DMS153 treated with DMSO at 0.1 percent for 48 hours (cell line): Measurements from ENCODE around the gene ATG7.

Experiments used
- DNase-seq: peaks from one replicate; lab custom pipeline; 2025; ENCODE audit not compliant: unreplicated experiment; lab: John Stamatoyannopoulos, UW

ATG7 gene

DNA sequence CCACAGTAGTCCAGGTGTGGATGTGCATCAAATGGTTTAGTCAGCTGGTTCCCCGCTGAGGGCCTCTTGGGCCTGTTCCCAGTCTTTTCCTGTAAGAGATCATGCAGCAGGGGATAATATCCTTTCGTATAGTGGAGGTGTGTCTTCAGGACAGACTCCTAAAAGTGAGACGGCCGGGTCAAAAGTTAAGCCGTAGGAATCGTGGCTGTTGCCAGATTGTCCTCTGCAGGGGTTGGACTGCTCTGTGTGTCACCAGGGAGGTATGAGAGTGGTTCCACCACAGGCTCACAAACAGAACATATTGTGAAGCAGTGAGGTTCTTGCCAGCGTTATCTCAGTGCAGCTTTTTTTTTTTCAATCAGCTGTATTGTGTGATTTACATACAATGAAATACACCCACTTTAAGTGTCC is 276.5 kb downstream of the ATG7 start:
- no peak for DNase-seq

DNA sequence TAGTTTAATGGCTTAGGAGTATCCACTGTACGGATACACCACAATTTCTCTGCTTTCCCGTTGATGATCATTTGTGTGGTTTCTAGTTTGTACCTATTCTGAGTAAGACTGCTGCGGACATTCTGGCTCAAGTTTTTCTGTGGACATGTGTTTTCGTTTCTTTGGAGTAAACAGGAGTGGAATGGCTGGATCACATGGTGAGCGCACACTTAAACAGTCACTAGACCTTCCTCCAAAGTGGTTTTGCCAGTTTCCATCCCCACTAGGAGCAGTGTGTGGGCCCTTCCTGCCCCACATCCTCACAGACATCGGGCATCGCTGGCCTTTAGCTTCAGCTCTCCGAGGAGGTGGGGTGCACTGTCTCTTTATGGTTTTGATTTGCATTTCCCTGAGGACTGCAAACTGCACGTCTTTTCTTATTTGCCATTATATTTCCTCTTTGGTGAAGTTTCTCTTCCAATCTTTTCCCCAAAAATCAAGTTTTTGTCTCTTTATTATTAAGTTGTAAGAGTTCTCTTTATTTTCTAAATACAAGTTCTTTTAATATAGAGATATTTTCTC is 277.5 kb downstream of the ATG7 start:
- DNase-seq, result no peak

DNA sequence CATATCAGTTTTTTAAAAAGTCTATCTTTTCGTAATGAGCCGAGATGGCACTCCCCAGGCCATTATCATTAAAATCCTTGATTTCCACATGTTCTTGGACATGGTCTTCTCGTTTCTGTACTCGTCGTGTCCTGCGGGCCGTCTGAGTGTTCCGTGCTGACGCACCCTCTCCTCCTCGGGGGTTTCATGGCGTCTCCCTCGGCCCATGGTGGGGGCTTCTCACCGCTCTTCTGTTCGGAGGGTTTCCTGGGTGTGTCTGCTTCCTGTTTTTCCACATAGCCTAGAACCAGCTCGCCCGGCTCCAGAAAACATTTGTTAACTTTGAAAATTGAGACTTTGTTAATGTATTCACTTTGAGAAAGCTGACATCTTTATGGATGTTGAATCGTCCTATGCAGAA is 278.8 kb downstream of the ATG7 start:
- no peak for DNase-seq

DNA sequence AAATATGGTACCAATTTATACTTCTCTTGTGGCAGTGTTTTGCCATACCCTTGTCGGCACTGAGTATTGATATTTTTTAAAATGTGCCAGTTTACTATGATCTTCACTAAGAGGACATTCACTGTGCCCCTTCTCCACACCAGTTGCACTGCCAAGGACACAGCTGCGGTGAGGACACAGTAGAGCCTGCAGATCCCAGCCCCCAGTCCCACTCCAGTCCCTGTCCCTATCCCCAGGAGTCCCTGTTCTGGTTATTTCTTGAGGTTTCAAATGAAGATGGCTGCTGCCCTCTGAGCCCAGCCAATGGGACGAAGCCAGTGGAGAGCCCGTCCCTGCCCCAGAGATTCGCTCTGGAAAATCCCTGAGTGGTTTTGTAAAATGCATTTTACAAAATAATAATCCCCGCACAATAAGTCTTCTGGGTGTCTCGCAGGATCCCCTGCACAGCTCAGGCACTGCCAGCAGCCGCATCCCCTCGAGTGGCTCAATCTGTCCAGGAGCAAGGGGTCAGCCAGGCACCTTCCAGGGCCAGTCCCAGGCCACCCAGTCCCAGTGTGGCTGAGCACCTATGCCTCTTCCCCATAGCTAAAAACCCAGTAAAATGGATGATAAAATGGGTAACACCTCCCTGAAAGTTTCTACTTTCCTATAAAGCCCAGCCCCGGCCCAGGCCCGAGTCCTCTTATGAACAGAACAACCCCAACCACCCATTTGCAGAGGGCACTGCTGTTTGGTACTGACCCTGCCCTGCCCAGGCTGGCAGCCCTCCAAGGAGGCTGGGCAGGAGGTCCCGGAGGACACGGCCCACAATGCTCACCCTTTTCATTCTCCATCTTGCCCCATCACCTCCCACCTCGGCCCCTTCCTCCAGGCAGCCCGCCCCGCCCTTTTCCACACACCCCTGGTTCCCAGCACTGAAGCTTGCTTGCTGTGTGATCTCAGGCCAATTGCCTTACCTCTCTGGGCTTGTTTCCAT is 280.4 kb downstream of the ATG7 start:
- no peak for DNase-seq

DNA sequence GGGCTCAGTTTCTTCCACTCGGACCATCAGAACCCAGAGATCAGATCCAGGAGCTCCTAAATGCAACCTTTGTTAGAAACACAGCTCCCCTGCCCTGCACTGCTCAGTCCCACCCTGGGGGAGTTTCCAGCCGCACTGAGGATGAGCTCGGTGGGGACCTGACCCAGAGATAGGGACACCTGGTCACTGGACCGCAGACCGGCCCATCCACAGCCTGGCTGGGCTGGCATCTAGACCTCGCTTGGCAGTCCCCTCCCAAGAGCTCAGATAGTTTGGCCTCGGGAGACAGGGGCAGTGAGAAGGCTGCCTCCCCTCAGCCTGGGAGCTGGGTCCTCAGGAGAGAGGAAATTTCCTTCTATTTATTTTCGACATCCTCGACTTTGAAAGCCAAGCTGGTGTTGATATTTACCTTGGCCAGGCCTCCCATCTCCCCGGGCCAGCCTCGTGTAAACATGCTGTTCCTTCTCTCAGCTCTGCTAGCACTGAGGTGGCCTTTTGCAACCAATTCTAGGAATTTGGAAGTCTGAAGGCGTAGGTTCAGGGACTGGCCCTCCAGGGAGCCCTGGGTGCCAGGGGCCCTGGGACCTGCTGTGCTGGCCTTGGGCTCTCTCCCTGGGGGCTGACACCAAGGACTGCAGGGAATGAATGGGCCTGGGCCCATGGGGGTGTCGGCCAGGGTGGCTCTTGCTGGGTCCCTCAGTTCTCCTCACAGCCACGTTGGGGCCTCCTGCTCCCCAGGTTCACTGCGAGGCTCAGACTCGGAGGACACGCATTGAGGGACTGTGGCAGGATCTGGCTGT is 281.4 kb downstream of the ATG7 start:
- DNase-seq, result no peak

DNA sequence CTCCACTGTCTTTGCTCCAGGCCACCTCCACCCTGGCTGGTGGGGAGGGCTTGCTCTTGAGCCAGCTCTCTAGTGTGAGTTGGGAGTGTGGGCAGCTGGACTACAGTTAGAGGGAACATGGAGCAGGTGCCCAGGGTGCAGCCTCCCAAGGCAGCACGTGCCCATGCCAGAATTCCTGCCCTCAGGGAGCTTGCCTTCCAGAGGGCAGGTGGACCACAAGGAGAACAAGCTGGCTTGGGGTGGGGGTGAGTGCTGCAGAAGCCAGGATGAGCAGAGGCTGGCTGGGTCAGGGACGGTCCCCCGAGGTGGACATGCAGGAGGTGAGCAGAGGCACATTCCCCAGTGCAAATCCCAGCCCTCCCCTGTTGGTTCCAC is 282.0 kb downstream of the ATG7 start:
- no peak for DNase-seq

DNA sequence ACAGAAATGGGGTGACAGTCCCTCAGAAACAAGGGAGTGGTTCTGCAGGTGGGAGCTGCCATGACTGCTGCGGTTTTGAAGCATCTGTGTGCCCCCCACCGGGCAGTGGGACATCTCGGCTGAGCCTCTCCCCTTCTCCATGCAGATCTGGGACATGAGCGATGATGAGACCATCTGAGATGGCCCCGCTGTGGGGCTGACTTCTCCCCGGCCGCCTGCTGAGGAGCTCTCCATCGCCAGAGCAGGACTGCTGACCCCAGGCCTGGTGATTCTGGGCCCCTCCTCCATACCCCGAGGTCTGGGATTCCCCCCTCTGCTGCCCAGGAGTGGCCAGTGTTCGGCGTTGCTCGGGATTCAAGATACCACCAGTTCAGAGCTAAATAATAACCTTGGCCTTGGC is 282.5 kb downstream of the ATG7 start:
- DNase-seq, result no peak

DNA sequence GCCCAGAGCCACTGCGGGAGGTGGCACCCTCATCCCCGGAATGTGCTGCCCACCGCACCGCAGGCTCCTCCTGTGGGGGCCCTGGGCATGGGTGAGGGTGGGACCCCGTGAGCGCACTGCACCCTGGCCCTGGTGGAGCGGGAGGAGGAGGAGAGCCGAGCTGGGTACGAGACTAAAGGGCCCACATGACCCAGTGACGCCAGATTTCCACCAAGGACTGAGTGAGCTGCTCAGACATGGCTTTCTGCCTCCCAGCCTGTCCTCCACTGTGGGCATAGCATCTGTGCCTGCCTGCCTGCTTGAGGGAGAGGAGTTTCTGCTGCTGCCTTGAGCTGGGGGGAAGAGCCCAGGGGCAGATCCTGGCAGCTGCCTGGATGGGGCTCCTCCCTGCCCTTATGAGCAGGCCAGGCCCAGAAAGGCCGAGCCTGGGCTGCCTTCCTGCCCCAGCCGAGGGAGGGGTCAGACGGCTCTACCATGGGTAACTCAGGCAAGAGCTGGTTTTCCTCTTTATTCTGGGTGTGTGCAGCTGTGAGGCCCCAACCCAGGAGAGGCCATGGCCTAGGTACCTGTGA is 283.1 kb downstream of the ATG7 start:
- DNase-seq, result no peak

DNA sequence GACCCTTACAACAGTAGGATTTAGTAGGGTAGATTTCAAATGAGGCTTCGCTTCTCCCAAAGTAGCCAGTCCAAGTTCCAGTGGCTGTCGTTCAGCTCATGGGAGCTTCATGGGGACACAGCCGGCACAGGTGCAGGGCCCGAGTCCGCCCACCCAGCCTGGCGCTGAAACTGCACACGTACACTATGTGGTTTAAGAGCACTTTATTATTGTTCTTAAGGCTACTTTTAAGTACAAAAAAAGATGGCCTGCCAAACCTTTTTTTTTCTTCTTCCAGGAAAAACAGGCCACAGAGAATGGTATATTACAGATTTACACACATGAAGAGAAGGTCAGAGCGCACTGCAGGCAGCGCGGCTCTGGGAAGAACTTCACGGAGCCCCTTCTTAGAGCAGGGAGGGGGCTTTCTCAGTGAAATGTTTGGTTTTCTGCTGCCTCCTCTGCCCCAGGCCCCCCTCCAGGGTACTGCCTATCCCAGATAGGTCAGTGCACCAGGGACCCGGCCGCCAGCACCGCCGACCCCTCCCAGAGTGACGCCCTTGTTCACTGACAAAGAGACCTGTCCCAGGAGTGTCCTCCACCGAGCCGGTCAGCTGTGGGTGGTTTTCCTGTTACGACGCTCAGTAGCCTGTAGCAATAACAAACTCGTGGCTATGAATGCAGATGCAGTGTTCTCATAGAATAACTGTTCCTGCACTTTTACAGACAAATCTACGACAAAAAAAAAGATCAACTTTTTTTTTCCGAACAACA is 283.9 kb downstream of the ATG7 start:
- no peak for DNase-seq

DNA sequence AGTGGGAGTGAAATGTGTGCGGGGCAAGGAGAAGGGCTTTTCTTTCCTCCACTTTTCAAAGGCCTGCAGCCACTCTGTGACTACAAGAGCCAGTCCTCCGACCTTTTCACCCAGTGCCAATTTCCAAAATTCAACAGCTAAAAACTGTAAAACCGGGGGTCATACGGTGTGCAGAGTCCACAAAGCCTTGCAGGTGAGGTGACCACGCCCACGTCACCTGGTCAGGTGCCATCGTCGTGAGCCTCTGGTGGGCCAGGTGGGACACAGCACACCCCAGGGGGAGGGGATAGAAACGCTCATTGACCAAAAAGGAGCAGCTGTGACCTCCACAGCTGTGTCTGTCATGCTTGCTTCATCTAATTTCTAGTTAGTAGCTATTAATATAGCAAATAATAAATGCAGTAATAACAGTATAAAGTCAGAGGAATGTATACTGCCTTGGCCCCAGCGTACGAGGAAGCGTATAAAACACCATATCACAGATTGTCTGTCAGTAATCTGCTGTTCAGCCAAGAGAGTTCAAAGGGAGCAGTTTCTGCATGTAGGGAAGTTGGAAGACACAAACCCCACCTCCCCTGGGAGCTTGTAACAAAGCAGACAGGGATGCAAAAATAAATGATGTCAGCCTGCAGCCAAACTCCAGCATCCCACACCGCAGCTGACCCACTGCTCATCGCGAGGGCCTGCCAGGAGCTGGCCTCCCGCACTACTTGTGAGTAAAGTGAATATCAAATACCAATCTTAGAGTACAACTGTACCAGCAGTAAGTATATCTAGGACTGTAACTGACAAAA is 284.9 kb downstream of the ATG7 start:
- DNase-seq, result no peak

DNA sequence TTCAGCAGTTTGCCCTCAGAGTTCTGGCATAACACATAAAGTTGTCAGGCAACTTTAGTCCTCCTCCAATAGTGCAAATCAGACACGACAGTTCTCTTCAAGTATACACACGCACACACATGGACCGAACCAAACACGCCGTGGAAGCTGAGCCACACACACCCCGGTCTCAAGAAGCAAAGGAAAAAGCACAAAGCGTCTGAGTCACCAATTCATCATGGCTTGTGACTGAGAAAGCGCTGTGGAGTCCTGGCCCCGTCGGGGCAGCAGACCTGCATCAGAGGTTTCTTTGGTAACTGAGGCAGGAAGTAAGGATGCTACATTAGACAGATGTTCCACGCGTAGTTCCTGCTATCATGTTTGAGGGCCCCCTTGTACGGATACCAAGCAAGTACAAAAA is 285.8 kb downstream of the ATG7 start:
- DNase-seq, result no peak

DNA sequence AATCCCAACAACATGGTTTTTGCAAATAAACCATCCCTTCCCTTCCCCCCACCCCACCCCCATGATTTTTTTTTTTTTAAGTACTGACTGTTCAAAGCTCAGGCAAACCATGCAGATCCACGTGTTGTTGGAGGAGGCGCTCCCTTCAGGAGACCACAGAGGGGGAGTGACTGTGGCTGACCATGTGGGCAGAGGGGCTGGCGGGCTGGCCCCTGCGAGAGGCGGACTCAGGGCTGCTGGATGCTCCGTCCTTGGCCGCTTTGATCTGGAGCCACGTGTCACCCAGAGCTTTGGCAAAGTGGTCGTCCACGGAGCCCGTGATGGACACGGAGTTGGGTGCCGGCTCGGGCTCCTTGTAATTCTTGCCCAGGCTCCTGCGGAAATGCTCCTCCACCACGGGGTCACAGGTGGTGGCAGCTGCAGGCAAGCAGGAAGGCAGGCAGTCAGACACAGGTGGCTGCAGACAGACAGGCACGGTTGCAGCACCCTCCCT is 286.3 kb downstream of the ATG7 start:
- no peak for DNase-seq

DNA sequence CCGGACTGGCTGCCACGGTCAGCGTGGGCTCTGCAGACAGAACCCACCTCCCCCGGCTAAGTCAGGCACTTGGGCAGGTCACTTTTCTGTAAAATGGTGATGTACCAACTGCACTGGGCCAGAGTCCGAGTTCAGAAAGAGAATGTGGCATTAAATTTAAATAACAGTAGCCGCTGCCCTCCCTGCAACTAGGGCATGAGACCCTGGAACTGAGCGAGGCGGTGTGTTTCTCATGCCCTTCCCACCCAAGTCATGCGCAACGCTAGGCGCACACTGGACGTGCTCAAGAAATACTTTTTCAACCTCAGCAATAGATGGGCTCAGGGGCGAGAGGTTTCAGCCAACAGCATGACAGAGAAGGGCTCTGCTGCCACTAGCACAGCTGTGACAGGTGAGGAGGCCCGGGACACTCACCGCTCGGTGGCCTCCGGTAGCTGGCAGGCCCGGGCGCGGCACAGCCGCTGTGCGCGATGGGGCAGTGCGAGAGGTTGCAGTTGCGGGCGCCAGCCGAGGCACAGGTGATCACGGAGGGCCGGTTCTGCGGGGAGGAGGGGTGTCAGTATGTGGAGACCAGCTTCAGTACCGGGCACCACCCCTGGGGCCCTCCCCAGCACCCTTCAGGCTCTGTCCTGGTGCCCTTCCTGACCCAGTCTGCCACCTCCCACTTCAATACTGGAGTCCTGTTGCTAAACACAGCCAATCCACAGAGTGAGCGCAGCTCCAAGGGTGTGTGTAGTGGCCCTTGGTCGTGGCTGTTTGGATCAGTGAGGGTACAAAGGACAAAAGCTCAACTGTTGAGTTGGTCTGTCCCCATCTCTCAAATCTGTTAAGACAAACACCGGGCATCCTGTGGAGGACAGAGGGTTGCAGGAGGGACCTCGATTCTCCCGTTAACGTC is 287.0 kb downstream of the ATG7 start:
- DNase-seq, result no peak

DNA sequence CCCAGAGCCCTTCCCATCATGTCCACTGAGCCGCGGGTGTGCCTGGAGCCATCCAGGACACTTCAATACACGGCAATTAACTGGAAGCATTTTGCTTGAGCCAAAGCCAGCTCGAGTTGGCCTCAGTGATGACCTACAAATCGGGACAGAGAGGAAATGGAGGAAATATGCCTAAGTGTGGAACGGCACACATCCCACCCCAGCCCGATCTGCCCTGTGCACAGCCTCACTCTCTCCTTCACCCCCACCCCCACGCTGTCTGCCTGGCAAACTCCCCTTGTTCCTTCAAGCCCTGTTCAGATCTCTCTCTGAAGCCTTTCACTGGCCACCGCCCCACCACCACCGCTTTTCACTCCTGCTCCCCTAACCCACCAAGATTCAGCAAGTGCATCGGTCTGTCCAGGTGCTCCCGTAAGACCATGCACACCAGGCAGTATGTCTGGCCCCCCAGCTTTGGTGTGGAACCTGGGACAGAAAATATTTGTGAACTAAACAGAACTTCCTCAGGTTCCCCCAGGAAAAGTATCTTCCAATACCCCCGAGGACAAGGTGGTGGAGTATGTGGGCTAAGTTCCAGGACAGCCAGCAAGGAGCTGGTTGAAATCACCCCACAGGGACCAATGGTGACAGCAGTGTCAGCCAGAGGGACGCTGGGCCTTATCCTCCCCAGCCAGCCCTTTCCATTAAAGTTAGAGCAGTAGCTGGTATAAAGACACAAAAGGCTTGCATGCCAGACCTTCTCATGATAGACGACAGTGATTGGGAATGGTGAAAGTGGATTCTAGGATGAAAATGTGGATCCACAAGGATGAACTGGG is 287.8 kb downstream of the ATG7 start:
- no peak for DNase-seq

DNA sequence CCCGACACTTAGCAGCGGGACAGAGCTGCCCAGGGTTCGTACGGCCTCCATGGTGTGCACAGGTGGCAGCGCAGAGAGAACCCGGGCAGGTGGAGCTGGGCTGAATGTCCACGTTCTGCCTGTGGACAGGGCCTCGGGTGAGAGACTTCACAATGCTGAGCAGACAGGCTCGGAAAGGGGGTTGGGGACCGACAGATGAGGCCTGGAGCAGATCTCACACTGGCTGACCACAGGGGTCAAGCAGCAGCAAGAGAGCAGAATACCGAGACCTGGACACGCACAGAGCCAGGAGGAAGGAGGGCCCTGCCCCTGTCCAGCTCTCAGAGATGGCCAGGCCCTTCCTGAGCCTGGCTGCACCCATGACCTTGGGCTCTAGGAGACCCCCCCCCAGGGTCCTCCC is 288.5 kb downstream of the ATG7 start:
- no peak for DNase-seq

DNA sequence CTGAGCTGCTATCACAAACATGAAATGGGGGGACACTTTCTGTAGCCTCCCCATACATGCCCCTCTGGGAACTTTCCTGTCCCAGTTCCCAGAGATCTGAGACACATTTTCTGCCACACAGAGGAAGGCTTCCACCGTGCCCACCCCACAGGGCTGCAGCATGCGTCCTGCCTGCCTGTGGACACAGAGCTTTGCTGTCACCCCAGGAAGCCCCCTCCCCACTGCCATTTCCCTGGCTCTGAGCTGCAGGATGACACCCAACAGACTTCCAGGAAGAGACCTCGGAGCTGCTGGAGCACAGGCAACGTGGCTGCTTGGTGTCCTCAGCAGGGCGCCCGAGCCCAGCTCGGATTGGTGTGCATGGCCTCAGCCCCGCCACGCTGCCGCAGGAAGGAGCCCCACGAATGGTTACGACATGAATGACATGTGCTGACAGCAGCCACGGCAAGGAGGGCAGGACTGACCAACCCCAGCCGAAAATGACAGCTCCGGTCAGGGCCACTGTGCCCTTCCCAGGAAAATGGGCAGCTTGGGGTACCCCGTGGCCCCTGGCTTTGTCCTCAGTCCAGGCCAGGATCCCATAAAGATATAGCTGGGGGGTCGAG is 290.2 kb downstream of the ATG7 start:
- DNase-seq, result no peak

DNA sequence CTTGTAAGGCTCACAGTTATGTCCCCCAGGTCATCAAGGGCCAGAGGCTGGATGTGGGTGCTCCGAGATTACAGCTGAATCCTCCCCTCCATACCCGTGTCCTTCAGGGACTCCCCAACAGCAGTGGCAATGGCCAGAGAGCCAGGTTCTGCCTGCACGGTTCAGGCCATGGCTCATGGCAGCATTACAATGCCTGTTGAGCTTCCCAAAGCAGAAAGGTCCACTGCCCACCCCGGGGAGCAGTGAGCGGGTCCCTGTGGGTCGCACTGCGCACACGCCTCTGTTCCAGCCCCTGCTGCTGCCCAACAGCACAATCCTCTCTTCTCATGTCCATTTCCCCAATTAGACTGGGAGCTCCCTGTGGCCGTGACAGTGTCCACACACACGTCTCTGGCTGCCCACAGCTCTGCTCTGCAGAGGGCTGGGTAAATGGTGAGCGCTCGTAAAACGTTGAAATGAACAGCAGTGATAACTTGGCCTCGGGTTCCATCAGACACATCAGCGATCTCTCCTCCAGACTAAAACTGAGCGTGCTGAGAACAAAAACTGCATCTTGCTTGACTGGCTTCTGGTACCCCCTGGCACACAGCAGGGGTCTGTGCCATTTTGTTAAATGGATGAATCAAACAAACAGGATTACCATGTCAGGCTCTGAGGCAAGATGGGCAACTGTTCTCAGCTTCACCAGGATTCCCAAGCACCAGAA is 291.1 kb downstream of the ATG7 start:
- no peak for DNase-seq
